HG02623 (cell line): Measurements from ENCODE around the gene JAG2.

ENCODE experiments used
- ATAC-seq: cut with Tn5 transposase; IDR thresholded peaks from one replicate; pipeline ENCODE4 v1.9.1; 2021; ENCODE audit warnings: moderate library complexity; ENCODE audit not compliant: unreplicated experiment

The JAG2 gene

GRCh38 chr14:105151838-105152793 lies 16.5 kb downstream of the JAG2 start:
- ATAC-seq: no peak

GRCh38 chr14:105151084-105151837 lies 17.3 kb downstream of the JAG2 start:
- ATAC-seq: no peak

- ATAC-seq: no peak
These were observed 18.1 kb downstream of the JAG2 start for GRCh38 chr14:105150368-105151083.

GRCh38 chr14:105150026-105150367 lies 18.6 kb downstream of the JAG2 start:
- no peak for ATAC-seq

- ATAC-seq: no peak
These were observed 19.3 kb downstream of the JAG2 start for GRCh38 chr14:105149146-105149781.

- ATAC-seq: no peak
These were observed 19.9 kb downstream of the JAG2 start for GRCh38 chr14:105148604-105149145.

GRCh38 chr14:105147671-105148603 lies 20.6 kb downstream of the JAG2 start:
- no peak for ATAC-seq

- ATAC-seq: no peak
These were observed 21.5 kb downstream of the JAG2 start for GRCh38 chr14:105146976-105147635.

GRCh38 chr14:105146181-105146975 lies 22.2 kb downstream of the JAG2 start:
- ATAC-seq: no peak

- no peak for ATAC-seq
These were observed 23.0 kb downstream of the JAG2 start for GRCh38 chr14:105145381-105146180.

- ATAC-seq: no peak
These were observed 23.8 kb downstream of the JAG2 start for GRCh38 chr14:105144666-105145380.

GRCh38 chr14:105144026-105144665 lies 24.4 kb downstream of the JAG2 start:
- ATAC-seq: no peak

GRCh38 chr14:105143451-105144025 lies 25.0 kb downstream of the JAG2 start:
- no peak for ATAC-seq

- no peak for ATAC-seq
These were observed 25.7 kb downstream of the JAG2 start for GRCh38 chr14:105142651-105143450.
